ENCODE results near the gene PIRT.

Gene PIRT

GRCh38 chr17:10806545-10807262 is 31.2 kb downstream of the PIRT start:
- Histone ChIP-seq H3K4me3 (replicated peaks; ENCODE audit: low read depth, low read length) (no peak overlapping the region), H3K27me3 (replicated peaks; ENCODE audit: control insufficient read depth, insufficient read depth, low read length) (no peaks in the 10 kb centered on the region; the same call in 1 of the 2 replicates), H3K36me3 (ENCODE audit: control insufficient read depth, insufficient read depth, low read length) (no peaks in the 10 kb centered on the region)
- no peak for TF ChIP-seq CTCF (IDR thresholded peaks at IDR 0.05; ENCODE audit: insufficient read depth, low read length, poor library complexity, severe bottlenecking)
- no peak for DNase-seq (ENCODE audit: extremely low read depth, insufficient read length)

GRCh38 chr17:10805911-10806310 is 32.0 kb downstream of the PIRT start:
- DNase-seq (ENCODE audit: extremely low read depth, insufficient read length), result no peak
- Histone ChIP-seq H3K36me3 (ENCODE audit: control insufficient read depth, insufficient read depth, low read length) (no peaks in the 10 kb centered on the region), H3K27me3 (replicated peaks; ENCODE audit: control insufficient read depth, insufficient read depth, low read length) (no peaks in the 10 kb centered on the region; the same call in 1 of the 2 replicates), H3K4me3 (replicated peaks; ENCODE audit: low read depth, low read length) (no peak overlapping the region)
- no peak for TF ChIP-seq CTCF (IDR thresholded peaks at IDR 0.05; ENCODE audit: insufficient read depth, low read length, poor library complexity, severe bottlenecking)

DNA sequence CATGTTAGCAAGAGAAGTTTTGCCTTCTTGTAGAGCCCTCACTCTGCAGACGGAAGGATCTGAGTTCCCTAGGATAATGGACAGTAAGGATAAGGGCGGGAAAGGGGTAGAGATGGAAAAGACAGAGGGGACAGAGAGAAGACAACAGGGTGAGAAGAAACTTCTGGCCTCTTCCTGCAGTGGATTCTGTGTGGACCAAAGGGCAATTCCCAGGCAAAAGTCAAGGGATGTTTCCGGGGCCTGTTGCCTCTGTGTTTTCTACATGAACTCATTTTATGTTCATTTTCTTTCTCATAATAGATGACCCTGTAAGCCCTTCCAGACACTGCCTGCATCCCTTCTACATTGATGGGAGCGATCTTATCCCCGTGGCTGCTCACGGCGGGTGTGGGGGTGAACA is 33.3 kb downstream of the PIRT start:
- DNase-seq (ENCODE audit: extremely low read depth, insufficient read length), result no peak
- Histone ChIP-seq H3K27me3 (replicated peaks; ENCODE audit: control insufficient read depth, insufficient read depth, low read length) (no peaks in the 10 kb centered on the region; the same call in 1 of the 2 replicates), H3K36me3 (ENCODE audit: control insufficient read depth, insufficient read depth, low read length) (no peaks in the 10 kb centered on the region), H3K4me3 (replicated peaks; ENCODE audit: low read depth, low read length) (no peak overlapping the region)
- TF ChIP-seq CTCF (IDR thresholded peaks at IDR 0.05; ENCODE audit: insufficient read depth, low read length, poor library complexity, severe bottlenecking), result no peak

- H3K36me3 ChIP-seq (ENCODE audit: control insufficient read depth, insufficient read depth, low read length), result no peaks in the 10 kb centered on the region
- no peak for DNase-seq (ENCODE audit: extremely low read depth, insufficient read length)
- no peaks in the 10 kb centered on the region; the same call in 1 of the 2 replicates for H3K27me3 ChIP-seq (replicated peaks; ENCODE audit: control insufficient read depth, insufficient read depth, low read length)
- no peak within 1 kb of the TSS for H3K4me3 ChIP-seq (replicated peaks; ENCODE audit: low read depth, low read length)
- no peak for TF ChIP-seq CTCF (IDR thresholded peaks at IDR 0.05; ENCODE audit: insufficient read depth, low read length, poor library complexity, severe bottlenecking)
Measured at GRCh38 chr17:10803830-10804475, 33.9 kb downstream of the PIRT start, which contains the start of gene TMEM238L. TMEM238L (minus strand) TSS chr17:10804099; CDS start chr17:10803963, 136 bp downstream.

- no peaks in the 10 kb centered on the region for H3K36me3 ChIP-seq (ENCODE audit: control insufficient read depth, insufficient read depth, low read length)
- no peak for DNase-seq (ENCODE audit: extremely low read depth, insufficient read length)
- H3K27me3 ChIP-seq (replicated peaks; ENCODE audit: control insufficient read depth, insufficient read depth, low read length), result no peaks in the 10 kb centered on the region; the same call in 1 of the 2 replicates
- no peak for TF ChIP-seq CTCF (IDR thresholded peaks at IDR 0.05; ENCODE audit: insufficient read depth, low read length, poor library complexity, severe bottlenecking)
- H3K4me3 ChIP-seq (replicated peaks; ENCODE audit: low read depth, low read length), result no peak overlapping the region
Measured at GRCh38 chr17:10803350-10803749, 34.5 kb downstream of the PIRT start.

Data from GM06990 (cell line).